Embryonic facial prominence (tissue), 1 donor: Measurements from ENCODE around the gene LRRC27.

Experiments used
- DNase-seq: peaks from one replicate; pipeline ENCODE4 v3.0.0-alpha.2; 2016; ENCODE audit errors: extremely low spot score

LRRC27 gene

DNA sequence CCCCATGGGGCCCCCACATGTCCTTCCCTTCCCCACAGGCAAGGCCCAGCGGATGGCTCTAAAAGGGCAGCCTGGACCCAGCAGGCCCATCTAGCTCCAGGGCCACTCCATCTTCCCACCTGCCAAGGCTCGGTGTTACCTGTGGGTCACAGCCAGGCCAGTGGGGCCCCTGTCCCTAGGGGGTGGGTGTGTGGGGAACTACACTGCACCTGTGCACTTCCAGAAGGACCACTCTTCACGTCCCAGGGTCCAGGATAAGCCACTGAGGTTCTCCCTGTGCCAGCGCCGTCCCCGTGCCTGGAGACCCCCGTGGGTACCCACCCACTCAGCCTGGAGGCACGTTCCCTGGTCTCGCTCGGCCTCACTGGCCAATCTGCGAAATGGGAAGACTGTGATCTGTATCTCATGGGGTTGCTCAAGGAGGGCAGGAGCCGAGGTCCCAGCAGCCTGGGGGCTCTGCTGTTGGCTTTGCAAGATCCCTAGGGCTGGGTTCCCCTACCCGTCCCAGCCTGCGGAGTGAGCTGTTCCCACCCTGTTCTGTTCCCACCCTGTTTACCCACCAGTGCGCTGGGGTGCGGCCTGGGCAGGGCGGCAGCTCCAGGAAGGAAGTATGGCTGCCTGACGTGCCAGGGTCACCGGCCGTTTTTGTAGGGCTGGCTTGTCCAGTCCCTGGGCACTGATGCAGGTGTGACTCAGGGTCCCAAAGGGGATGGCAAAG is 69.6 kb downstream of the LRRC27 start:
- no peak for DNase-seq

GRCh38 chr10:132402781-132403241 is 70.8 kb downstream of the LRRC27 start:
- no peak for DNase-seq

- no peak for DNase-seq
These were observed 71.6 kb downstream of the LRRC27 start for GRCh38 chr10:132403511-132404168.

DNA sequence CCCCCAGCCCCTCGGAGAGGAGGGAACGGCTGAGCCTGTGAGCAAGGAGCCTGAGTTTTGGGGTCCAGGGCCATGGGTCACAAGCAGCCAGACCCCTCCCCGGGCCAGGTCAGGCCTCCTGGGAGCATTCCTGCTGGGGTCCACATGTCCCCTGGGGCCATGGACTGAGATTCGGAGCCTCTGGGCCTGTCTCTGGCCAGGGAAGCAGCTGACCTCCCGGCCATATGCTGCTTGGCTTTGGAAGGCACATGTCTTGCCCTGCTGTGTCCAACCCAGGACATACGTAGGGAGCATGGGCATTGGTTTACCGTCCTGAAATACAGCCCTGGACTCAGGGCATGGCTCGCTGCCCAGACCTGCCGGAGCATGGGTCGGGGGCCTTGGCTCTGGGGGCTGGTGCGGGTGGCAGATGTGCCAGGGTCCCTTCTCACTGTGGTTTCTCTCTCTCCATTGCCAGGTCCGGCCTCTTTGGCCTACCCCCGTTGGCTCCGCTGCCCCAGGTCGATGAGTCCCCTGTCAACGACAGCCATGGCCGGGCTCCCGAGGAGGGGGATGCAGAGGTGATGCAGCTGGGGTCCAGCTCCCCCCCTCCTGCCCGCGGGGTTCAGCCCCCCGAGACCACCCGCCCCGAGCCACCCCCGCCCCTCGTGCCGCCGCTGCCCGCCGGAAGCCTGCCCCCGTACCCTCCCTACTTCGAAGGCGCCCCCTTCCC is 72.3 kb downstream of the LRRC27 start:
- DNase-seq: no peak

DNA sequence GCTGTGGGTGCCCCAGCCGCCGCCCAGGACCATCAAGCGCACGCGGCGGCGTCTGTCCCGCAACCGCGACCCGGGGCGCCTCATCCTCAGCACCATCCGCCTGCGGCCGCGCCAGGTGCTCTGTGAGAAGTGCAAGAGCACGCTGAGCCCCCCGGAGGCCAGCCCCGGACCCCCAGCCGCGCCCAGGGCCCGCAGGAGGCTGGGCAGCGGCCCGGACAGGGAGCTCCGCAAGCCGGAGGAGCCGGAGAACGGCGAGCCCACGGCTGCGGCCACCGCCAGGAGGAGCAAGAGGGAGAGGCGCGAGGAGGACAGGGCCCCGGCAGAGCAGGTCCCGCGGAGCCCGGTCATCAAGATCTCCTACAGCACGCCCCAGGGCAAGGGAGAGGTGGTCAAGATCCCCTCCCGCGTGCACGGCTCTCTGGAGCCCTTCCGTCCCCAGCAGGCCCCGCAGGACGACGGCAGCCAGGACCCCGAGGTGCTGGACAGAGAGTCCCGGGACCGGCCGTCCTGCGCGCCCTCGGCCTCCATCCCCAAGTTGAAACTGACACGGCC is 73.0 kb downstream of the LRRC27 start:
- no peak for DNase-seq

GRCh38 chr10:132405463-132405991 is 73.5 kb downstream of the LRRC27 start:
- DNase-seq: no peak

- DNase-seq: no peak
These were observed 74.2 kb downstream of the LRRC27 start for GRCh38 chr10:132406181-132406580.

- no peak for DNase-seq
These were observed 74.8 kb downstream of the LRRC27 start for GRCh38 chr10:132406750-132407149.

- no peak for DNase-seq
These were observed 75.3 kb downstream of the LRRC27 start for GRCh38 chr10:132407243-132407746.

GRCh38 chr10:132407846-132408278 is 75.9 kb downstream of the LRRC27 start:
- no peak for DNase-seq

DNA sequence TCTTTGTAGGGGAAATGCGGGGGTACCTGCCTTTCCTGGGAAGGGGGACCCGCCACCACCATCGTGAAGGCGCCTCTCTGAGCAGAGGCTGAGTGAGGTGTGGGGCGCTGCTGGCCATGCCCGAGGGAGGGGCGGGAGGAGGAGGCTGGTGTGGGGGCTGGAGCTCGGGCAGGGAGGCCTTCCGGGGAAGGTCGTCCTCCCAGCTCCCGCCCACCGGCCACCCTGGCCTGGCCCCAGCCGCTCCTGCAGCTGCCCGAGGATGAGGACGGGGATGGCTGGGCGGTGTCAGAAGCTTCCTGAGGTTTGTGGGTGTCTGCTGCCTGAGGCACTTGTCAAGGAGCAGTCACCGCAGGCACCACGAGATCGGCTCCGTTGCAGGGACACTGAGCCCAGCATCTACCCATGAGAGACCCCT is 76.4 kb downstream of the LRRC27 start:
- no peak for DNase-seq

- no peak for DNase-seq
These were observed 77.1 kb downstream of the LRRC27 start for GRCh38 chr10:132408823-132409666.

DNA sequence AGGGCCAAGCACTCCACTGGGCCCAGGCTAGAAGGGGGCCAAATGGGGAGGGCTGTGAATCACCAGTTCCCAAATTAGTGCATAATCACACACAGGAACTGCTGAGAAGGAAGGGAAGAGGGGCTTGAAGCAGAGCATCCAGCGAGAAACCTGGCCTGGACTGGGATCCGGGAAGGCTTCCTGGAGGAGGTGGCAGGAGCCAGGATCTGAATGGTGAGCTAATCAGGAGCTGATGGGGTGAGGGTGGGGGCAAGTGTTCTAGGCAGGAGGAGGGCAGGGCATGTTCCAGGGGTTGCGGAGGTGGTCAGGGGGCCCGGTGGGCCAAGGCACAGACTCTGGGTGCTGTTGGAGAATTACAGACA is 77.7 kb downstream of the LRRC27 start:
- no peak for DNase-seq

- DNase-seq: no peak
These were observed 78.2 kb downstream of the LRRC27 start for GRCh38 chr10:132410056-132410778.

GRCh38 chr10:132410779-132411532 is 79.0 kb downstream of the LRRC27 start:
- DNase-seq: no peak

DNA sequence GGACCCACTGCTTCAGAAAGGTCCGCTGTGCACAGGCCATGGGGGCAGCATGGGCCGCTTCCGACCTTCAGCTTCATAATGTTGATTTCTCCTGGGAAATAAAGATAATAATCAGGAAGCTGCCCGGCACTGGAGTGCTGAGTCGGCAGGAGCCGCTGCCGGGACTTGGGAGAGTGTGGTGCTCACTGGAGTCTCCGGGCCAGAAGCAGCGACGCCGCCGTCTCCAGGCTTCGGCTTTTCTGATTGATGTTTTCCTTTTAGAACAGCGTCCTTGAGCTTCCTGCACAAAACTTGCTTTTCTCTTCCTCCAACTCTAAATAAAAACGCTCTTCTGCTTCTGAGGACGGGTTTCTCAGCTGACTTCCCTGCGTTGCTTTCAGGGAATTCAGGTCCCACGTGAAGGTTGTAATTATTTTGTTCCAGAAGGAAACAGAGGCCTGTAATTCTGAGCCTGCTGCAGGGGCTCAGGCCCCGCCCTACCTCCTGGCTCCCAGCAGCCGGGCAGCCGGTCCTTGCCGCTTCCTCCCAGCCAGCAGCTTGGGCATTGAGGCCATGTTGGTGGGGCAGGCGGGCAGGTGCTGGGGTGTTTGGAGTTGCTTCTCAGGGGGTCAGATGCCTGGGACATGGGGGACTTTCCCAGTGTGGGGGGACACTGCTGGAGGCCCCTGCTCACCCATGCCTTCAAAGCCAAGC is 79.7 kb downstream of the LRRC27 start:
- no peak for DNase-seq

DNA sequence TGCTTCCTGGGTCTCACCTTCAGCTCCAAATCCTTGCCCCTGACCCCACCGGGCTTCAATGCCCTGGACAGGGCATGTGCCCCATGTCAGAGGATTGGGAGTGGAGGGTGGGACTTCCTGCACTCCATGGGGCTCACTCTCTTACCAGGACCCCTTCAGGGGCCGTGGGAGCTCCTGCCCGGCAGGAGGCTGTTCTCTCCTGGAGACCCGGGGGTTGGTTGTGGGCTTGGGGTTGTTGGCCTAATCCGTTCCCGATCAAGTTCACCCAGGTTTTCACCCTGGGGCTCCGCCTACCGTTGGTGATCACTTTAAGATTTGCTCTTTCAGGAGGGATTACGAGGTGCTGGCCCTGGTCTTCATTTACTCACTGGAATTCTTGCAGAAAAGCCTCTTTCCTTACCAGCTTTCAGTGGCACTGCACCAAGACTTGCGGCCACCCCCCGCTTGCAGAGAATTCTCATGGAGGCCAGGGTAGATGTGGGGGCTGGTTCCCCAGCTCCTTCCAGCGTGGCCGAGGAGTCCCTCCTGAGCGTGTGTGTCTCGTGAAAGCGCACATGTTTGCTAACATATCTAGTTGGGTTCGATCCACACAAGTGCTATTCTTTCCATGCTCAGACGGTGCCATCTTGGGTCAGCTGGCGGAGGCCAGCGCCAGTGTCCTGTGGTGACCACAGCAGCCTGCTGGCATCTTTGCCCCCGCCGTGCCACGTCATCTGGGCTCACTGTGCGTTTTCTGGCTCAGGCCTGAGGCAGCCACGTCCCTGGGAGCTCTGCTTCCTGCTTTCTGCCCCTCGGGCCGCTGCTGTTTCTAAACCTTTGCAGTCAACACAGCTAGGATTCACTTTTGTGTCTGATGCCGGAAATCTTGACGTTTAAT is 80.6 kb downstream of the LRRC27 start:
- DNase-seq: no peak
